ENCODE results near the gene TES. TPM values are rescaled to one million over a fixed set of nuclear protein-coding genes. Genes with fewer than 3 reads are reported as not detected.

The TES gene
- total and polyA plus RNA-seq, 9 of the 15 experiments (the other 6 are each of a cell fraction or from before 2014, with no cell fraction given) = 20.7 to 61.6 (median 53.8) TPM

- H3K36me3 ChIP-seq (ENCODE audit: control insufficient read depth, insufficient read depth, low read length) = 0 out of 3 replicates have a peak, but pooled peaks cover 2% of the 10 kb centered on the region
- POLR2A ChIA-PET = interaction anchor here (1.6 kb wide), 1 partner anchor 9 kb away, joined by 4 read pairs; no protein-coding TSS in a partner anchor
- no peak overlapping the region for H3K27ac ChIP-seq (ENCODE audit: extremely low read depth, low read depth, low read length)
- no peaks in the 10 kb centered on the region for H3K9me3 ChIP-seq (replicated peaks; ENCODE audit: control insufficient read depth, insufficient read depth, low read depth, low read length)
- no peaks in the 10 kb centered on the region for H4K20me1 ChIP-seq (replicated peaks; ENCODE audit: control insufficient read depth, insufficient read depth, low read length)
- H3K4me3 ChIP-seq = no peak overlapping the region
- H3K9me1 ChIP-seq (ENCODE audit: control insufficient read depth, insufficient read depth, low read length) = no peaks in the 10 kb centered on the region
- CTCF ChIA-PET (ENCODE audit: low intra/inter-chr PET ratio) = no interaction called here
- 52% methylated on average over 4 of the region's 4 CpGs for WGBS (ENCODE audit: insufficient coverage, low coverage, missing lambda C conversion rate)
- FAIRE-seq (no peak), DNase-seq (ENCODE audit: extremely low read depth in 1 of 4, low spot score in 3 of 4) (no peak), ATAC-seq (no peak)
- intact Hi-C loops (cut with micrococcal nuclease) (no loop called here), in situ Hi-C loops (cut with MboI) (no loop called here)
- no peaks in the 10 kb centered on the region for H3K79me2 ChIP-seq (ENCODE audit: control insufficient read depth, insufficient read depth, low read length)
- H3K27me3 ChIP-seq (ENCODE audit: control insufficient read depth in 2 of 2, insufficient read depth in 2 of 2, low read length in 2 of 2) = no peaks in the 10 kb centered on the region
- no peak overlapping the region for H3K9ac ChIP-seq (ENCODE audit: insufficient read depth in 1 of 2, low read depth in 2 of 2, low read length in 2 of 2)
- no peaks in the 10 kb centered on the region for H3K4me1 ChIP-seq (replicated peaks in 1 of 2; ENCODE audit: control insufficient read depth in 2 of 2, insufficient read depth in 2 of 2, low read length in 2 of 2)
- BruUV-seq (replicated peaks) = no TSS peak
- H2AFZ ChIP-seq (ENCODE audit: low read depth, low read length) = no peak overlapping the region
- H3K4me2 ChIP-seq (ENCODE audit: insufficient read depth, low read length) = no peak overlapping the region
- TF ChIP-seq TBL1XR1 (IDR thresholded peaks at IDR 0.05; ENCODE audit: low read length in 2 of 2) (no peak), SOX6 (IDR thresholded peaks at IDR 0.05) (no peak), SMARCC2 (IDR thresholded peaks at IDR 0.05; ENCODE audit: low read depth) (no peak), GTF2A2 (tag; IDR thresholded peaks at IDR 0.05) (no peak), TARDBP (IDR thresholded peaks at IDR 0.05) (no peak), RBM39 (optimal IDR thresholded peaks at IDR 0.05; ENCODE audit: low read depth, low read length) (no peak), FIP1L1 (IDR thresholded peaks at IDR 0.05; ENCODE audit: low read depth, low read length, poor library complexity, severe bottlenecking) (no peak), ZMIZ1 (IDR thresholded peaks at IDR 0.05; ENCODE audit: low read depth in 2 of 2, low read length in 2 of 2) (no peak), MED1 (CRISPR knock-in tag; IDR thresholded peaks at IDR 0.05; ENCODE audit: borderline replicate concordance) (no peak), ZNF175 (CRISPR knock-in tag; IDR thresholded peaks at IDR 0.05; ENCODE audit: low read depth) (no peak), MAZ (CRISPR knock-in tag; conservative IDR thresholded peaks at IDR 0.05 in 1 of 2, IDR thresholded peaks at IDR 0.05 in 1 of 2) (no peak), EWSR1 (IDR thresholded peaks at IDR 0.05; ENCODE audit: borderline replicate concordance, low read depth, partially characterized antibody) (no peak), CBX3 (IDR thresholded peaks at IDR 0.05; ENCODE audit: borderline replicate concordance in 1 of 2, low read length in 2 of 2) (no peak), SRF (CRISPR knock-in tag; IDR thresholded peaks at IDR 0.05) (no peak), MAFF (IDR thresholded peaks at IDR 0.05; ENCODE audit: low read length) (no peak), CHD4 (IDR thresholded peaks at IDR 0.05; ENCODE audit: insufficient read depth, insufficient replicate concordance, low read depth, low read length, poor library complexity, severe bottlenecking) (no peak)
- TF ChIP-seq, protein P1, sequence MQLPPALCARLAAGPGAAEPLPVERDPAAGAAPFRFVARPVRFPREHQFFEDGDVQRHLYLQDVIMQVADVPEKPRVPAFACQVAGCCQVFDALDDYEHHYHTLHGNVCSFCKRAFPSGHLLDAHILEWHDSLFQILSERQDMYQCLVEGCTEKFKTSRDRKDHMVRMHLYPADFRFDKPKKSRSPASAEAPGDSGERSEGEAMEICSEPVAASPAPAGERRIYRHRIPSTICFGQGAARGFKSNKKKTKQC (CRISPR knock-in tag; IDR thresholded peaks at IDR 0.05) = no peak
These were observed 29.8 kb downstream of the TES start for GRCh38 chr7:116240024-116240668.

All from K562 (cell line).